ENCODE results near the gene RASGRF2. TPM values are rescaled to one million over a fixed set of nuclear protein-coding genes. Genes with fewer than 3 reads are reported as not detected.

Gene RASGRF2
- total and polyA plus RNA-seq, 2 of the 13 experiments (the other 11 are each of a cell fraction or from before 2014, with no cell fraction given), result 23.6 to 29.0 TPM

DNA sequence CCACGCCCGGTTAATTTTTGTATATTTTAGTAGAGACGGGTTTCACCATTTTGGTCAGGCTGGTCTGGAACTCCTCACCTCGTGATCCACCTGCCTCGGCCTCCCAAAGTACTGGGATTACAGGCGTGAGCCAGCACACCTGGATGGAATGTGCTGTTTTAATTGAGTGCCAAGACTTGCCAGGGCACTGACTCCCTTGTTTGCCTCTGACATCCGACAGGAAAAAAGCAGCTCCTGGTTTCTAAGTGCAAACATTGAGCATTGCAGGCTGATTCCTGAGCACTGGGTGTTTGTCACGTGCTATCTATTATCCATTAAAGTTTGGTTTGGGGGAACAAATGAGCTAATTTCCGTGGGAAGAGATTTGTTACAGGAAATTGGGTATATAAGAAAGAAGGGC, 202.3 kb downstream of the RASGRF2 start:
- no peak for DNase-seq (ENCODE audit: low spot score)
- Histone ChIP-seq H3K4me1 (ENCODE audit: insufficient read depth, low read length) (no peaks in the 10 kb centered on the region), H3K36me3 (replicated peaks in 1 of 2; ENCODE audit: control insufficient read depth in 1 of 2, insufficient read depth in 2 of 2, low read length in 2 of 2) (peaks cover 2 to 3% of the 10 kb centered on the region in 2 experiments; a peak in 3 of 5 replicates), H4K20me1 (ENCODE audit: insufficient read depth, low read length) (no peaks in the 10 kb centered on the region), H3K4me2 (ENCODE audit: low read depth, low read length) (no peak overlapping the region), H3K4me3 (replicated peaks in 1 of 3; ENCODE audit: insufficient read depth in 1 of 3, low read depth in 2 of 3, low read length in 3 of 3) (no peak overlapping the region), H3K27ac (ENCODE audit: extremely low read length, insufficient read depth, low read length) (no peak overlapping the region), H3K79me2 (ENCODE audit: insufficient read depth, low read length) (no peaks in the 10 kb centered on the region), H3K27me3 (ENCODE audit: control insufficient read depth in 1 of 2, insufficient read depth in 2 of 2, low read length in 2 of 2) (no peaks in the 10 kb centered on the region), H2AFZ (ENCODE audit: low read length) (no peak overlapping the region), H3K9ac (ENCODE audit: insufficient read depth, low read depth, low read length) (no peak overlapping the region), H3K9me3 (ENCODE audit: low read length) (no peaks in the 10 kb centered on the region)
- no peak for TF ChIP-seq ETS1 (CRISPR knock-in tag; IDR thresholded peaks at IDR 0.05)
- TF ChIP-seq, protein P1, sequence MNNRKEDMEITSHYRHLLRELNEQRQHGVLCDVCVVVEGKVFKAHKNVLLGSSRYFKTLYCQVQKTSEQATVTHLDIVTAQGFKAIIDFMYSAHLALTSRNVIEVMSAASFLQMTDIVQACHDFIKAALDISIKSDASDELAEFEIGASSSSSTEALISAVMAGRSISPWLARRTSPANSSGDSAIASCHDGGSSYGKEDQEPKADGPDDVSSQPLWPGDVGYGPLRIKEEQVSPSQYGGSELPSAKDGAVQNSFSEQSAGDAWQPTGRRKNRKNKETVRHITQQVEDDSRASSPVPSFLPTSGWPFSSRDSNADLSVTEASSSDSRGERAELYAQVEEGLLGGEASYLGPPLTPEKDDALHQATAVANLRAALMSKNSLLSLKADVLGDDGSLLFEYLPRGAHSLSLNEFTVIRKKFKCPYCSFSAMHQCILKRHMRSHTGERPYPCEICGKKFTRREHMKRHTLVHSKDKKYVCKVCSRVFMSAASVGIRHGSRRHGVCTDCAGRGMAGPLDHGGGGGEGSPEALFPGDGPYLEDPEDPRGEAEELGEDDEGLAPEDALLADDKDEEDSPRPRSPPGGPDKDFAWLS (CRISPR knock-in tag; IDR thresholded peaks at IDR 0.05; ENCODE audit: borderline replicate concordance), result no peak
- no peak for TF ChIP-seq ZFYVE20 (CRISPR knock-in tag; IDR thresholded peaks at IDR 0.05; ENCODE audit: borderline replicate concordance, low read depth)
- no peak for TF ChIP-seq ATF5 (CRISPR knock-in tag; IDR thresholded peaks at IDR 0.05; ENCODE audit: low read depth)
- TF ChIP-seq, protein P2, sequence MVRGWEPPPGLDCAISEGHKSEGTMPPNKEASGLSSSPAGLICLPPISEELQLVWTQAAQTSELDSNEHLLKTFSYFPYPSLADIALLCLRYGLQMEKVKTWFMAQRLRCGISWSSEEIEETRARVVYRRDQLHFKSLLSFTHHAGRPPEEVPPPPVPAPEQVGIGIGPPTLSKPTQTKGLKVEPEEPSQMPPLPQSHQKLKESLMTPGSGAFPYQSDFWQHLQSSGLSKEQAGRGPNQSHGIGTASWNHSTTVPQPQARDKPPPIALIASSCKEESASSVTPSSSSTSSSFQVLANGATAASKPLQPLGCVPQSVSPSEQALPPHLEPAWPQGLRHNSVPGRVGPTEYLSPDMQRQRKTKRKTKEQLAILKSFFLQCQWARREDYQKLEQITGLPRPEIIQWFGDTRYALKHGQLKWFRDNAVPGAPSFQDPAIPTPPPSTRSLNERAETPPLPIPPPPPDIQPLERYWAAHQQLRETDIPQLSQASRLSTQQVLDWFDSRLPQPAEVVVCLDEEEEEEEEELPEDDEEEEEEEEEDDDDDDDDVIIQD (CRISPR knock-in tag; IDR thresholded peaks at IDR 0.05; ENCODE audit: low read depth), result no peak
- no peak for TF ChIP-seq ZFP36 (IDR thresholded peaks at IDR 0.05; ENCODE audit: borderline replicate concordance, low read depth, low read length, partially characterized antibody)
- no peak for TF ChIP-seq SOX13 (IDR thresholded peaks at IDR 0.05)
- TF ChIP-seq SOX13 (CRISPR knock-in tag; conservative IDR thresholded peaks at IDR 0.05 in 1 of 2, IDR thresholded peaks at IDR 0.05 in 1 of 2), result no peak
- no peak for TF ChIP-seq ELF1 (CRISPR knock-in tag; IDR thresholded peaks at IDR 0.05)
- TF ChIP-seq ZNF138 (CRISPR knock-in tag; IDR thresholded peaks at IDR 0.05; ENCODE audit: low read depth), result no peak
- ChIA-PET POLR2A (no interaction called here), CTCF (ENCODE audit: low intra/inter-chr PET ratio, low total read pairs) (no interaction called here)
- FAIRE-seq, result no peak
- BruUV-seq (replicated peaks), result no TSS peak
- no peak for ATAC-seq
- in situ Hi-C loops (cut with HindIII; ENCODE audit: extremely low pct_ligation_motif_present, low pct_unique_long_range_greater_than_20kb) (no loop called here), intact Hi-C loops (cut with micrococcal nuclease; ENCODE audit: unreplicated experiment) (no loop called here)
- WGBS (ENCODE audit: low lambda C conversion rate), result 94% methylated on average over 9 of the region's 9 CpGs

All from HepG2 (cell line).